Urinary bladder (tissue), 4 donors: ENCODE data around the gene TELO2. TPM values are rescaled to one million over a fixed set of nuclear protein-coding genes. Genes with fewer than 3 reads are reported as not detected.

ENCODE experiments used
- DNase-seq: peaks from one replicate; pipeline ENCODE4 v3.0.0-alpha.2; 2015; ENCODE audit errors: extremely low spot score
- H3K27ac ChIP-seq: one replicate; pipeline ENCODE4 v1.5.1; 2013; ENCODE audit warnings: low read depth, mild to moderate bottlenecking, moderate library complexity
- H3K36me3 ChIP-seq: one replicate; pipeline ENCODE4 v1.6.1; 2013; ENCODE audit warnings: mild to moderate bottlenecking, moderate library complexity; ENCODE audit not compliant: insufficient read depth
- H3K4me1 ChIP-seq: one replicate; pipeline ENCODE4 v1.6.1; 2013; ENCODE audit warnings: mild to moderate bottlenecking, moderate library complexity; ENCODE audit not compliant: insufficient read depth
- H3K4me3 ChIP-seq: one replicate; pipeline ENCODE4 v1.5.1; 2013; ENCODE audit warnings: low read depth, low read length
- WGBS: extraction: QIAGEN DNeasy Blood & Tissue Kit; methylation state at CpG from one replicate; pipeline ENCODE4 v1.1.7; 2013; 5-methylcytosine and 5-hydroxymethylcytosine counted together
- polyA plus RNA-seq: library from polyadenylated mRNA; stranded (reverse); fragments of 200-250 nt; gene quantifications from one replicate; pipeline ENCODE4 v1.2.3, GENCODE V29; 2013
- total RNA-seq: library from RNA; depleted of rRNA; stranded (reverse); fragments of >200 nt; gene quantifications from one replicate; pipeline ENCODE4 v1.2.3, GENCODE V29; 2014
- donor health status: healthy with polysubstance abuse.
- donor health status: healthy.

TELO2 gene
- total RNA-seq (10.6 TPM), polyA plus RNA-seq (39.7 TPM)

- Histone ChIP-seq H3K4me1 (no peaks in the 10 kb centered on the region), H3K36me3 (peaks cover 2% of the 10 kb centered on the region), H3K27ac (peak within 1 kb of the TSS; percentile 64), H3K4me3 (peak within 1 kb of the TSS; percentile 60)
- WGBS = under 1% methylated on average over 89 of the region's 89 CpGs
- peak; percentile 21 for DNase-seq
Measured at GRCh38 chr16:1492923-1493745, at the start of gene TELO2. TELO2 (plus strand) TSS chr16:1493360; CDS start chr16:1494282, 922 bp downstream.

- 75% methylated on average over 38 of the region's 38 CpGs for WGBS
- Histone ChIP-seq H3K4me1 (no peaks in the 10 kb centered on the region), H3K4me3 (no peak overlapping the region), H3K36me3 (peaks cover under 1% of the 10 kb centered on the region), H3K27ac (no peak overlapping the region)
- no peak for DNase-seq
Measured at GRCh38 chr16:1443403-1443973, 49.7 kb upstream of the TELO2 start.

- WGBS = 71% methylated on average over 27 of the region's 27 CpGs
- H3K4me3 ChIP-seq = no peak within 1 kb of the TSS
- no peak within 1 kb of the TSS for H3K27ac ChIP-seq
- DNase-seq = no peak
- peaks cover 2% of the 10 kb centered on the region for H3K36me3 ChIP-seq
- H3K4me1 ChIP-seq = no peaks in the 10 kb centered on the region
Measured at GRCh38 chr16:1443980-1444729, 49.0 kb upstream of the TELO2 start, which contains the start of gene CCDC154. CCDC154 (minus strand) TSS chr16:1444556; CDS start chr16:1444322, 234 bp downstream.

- Histone ChIP-seq H3K36me3 (peaks cover 2% of the 10 kb centered on the region), H3K4me1 (no peaks in the 10 kb centered on the region), H3K27ac (no peak overlapping the region), H3K4me3 (no peak overlapping the region)
- WGBS = 86% methylated on average over 48 of the region's 48 CpGs
- DNase-seq = no peak
Measured at GRCh38 chr16:1444730-1445517, 48.2 kb upstream of the TELO2 start.

GRCh38 chr16:1445518-1446203, 47.5 kb upstream of the TELO2 start:
- no peak overlapping the region for H3K27ac ChIP-seq
- WGBS = 87% methylated on average over 25 of the region's 25 CpGs
- no peaks in the 10 kb centered on the region for H3K4me1 ChIP-seq
- no peak overlapping the region for H3K4me3 ChIP-seq
- DNase-seq = no peak
- H3K36me3 ChIP-seq = peaks cover 2% of the 10 kb centered on the region

GRCh38 chr16:1446296-1447080, 46.7 kb upstream of the TELO2 start:
- DNase-seq = no peak
- H3K4me3 ChIP-seq = no peak overlapping the region
- H3K4me1 ChIP-seq = no peaks in the 10 kb centered on the region
- peaks cover 2% of the 10 kb centered on the region for H3K36me3 ChIP-seq
- H3K27ac ChIP-seq = no peak overlapping the region
- WGBS = 94% methylated on average over 41 of the region's 41 CpGs

GRCh38 chr16:1447965-1448364, 45.2 kb upstream of the TELO2 start:
- WGBS = 93% methylated on average over 11 of the region's 11 CpGs
- Histone ChIP-seq H3K27ac (no peak overlapping the region), H3K36me3 (peaks cover 5% of the 10 kb centered on the region), H3K4me3 (no peak overlapping the region), H3K4me1 (no peaks in the 10 kb centered on the region)
- DNase-seq = no peak

- peaks cover 5% of the 10 kb centered on the region for H3K36me3 ChIP-seq
Measured at GRCh38 chr16:1448536-1449116, 44.5 kb upstream of the TELO2 start.

GRCh38 chr16:1449201-1449788, 43.9 kb upstream of the TELO2 start:
- Histone ChIP-seq H3K36me3 (peaks cover 5% of the 10 kb centered on the region), H3K4me3 (no peak overlapping the region), H3K4me1 (no peaks in the 10 kb centered on the region), H3K27ac (no peak overlapping the region)
- 95% methylated on average over 25 of the region's 25 CpGs for WGBS
- DNase-seq = no peak

More at GRCh38 chr16:1448536-1449116, 44.5 kb upstream of the TELO2 start:
- H3K4me3 ChIP-seq = no peak overlapping the region
- WGBS = 93% methylated on average over 30 of the region's 30 CpGs
- H3K4me1 ChIP-seq = no peaks in the 10 kb centered on the region
- DNase-seq = no peak
- no peak overlapping the region for H3K27ac ChIP-seq

- 92% methylated on average over 29 of the region's 29 CpGs for WGBS
- H3K4me3 ChIP-seq = no peak overlapping the region
- H3K36me3 ChIP-seq = peaks cover 7% of the 10 kb centered on the region
Measured at GRCh38 chr16:1450218-1450617, 42.9 kb upstream of the TELO2 start.

GRCh38 chr16:1450841-1451240, 42.3 kb upstream of the TELO2 start:
- Histone ChIP-seq H3K36me3 (peaks cover 7% of the 10 kb centered on the region), H3K4me1 (no peaks in the 10 kb centered on the region), H3K4me3 (no peak overlapping the region), H3K27ac (no peak overlapping the region)
- WGBS = 97% methylated on average over 21 of the region's 21 CpGs
- DNase-seq = no peak

More at GRCh38 chr16:1450218-1450617, 42.9 kb upstream of the TELO2 start:
- H3K4me1 ChIP-seq = no peaks in the 10 kb centered on the region
- no peak for DNase-seq
- no peak overlapping the region for H3K27ac ChIP-seq
